Stimulated activated naive B cell treated with anti-CD40 and anti-IgM and Interleukin-4, amounts not matched to agents 10 μg/mL and 1 μg/mL and 100 μg/mL, for 72 hours (primary cell): ENCODE measurements around the gene ACSM2B.
"Not testable (repeated sequence)": the region's sequence is repeated elsewhere in the genome, so short reads cannot be mapped to it uniquely, and the experiment has no call there.

Experiments used
- ATAC-seq, 2 donors: fragments of 150-1000 bp; cut with Tn5 transposase; replicated peaks; 2 replicates each; pipeline ENCODE4 v1.10.0; 2021; ENCODE audit warnings: moderate library complexity in 1 of 2
- DNase-seq: peaks from one replicate; pipeline ENCODE4 v3.0.0; 2021
- H3K27ac Mint-ChIP-seq: one replicate; pipeline ENCODE4 v1.8.0; 2022; ENCODE audit warnings: mild to moderate bottlenecking, mixed read lengths
- H3K27me3 Mint-ChIP-seq, 2 donors: one replicate each; pipeline ENCODE4 v1.8.0; 2022; ENCODE audit warnings: mixed read lengths in 2 of 2
- H3K36me3 Mint-ChIP-seq, 2 donors: one replicate each; pipeline ENCODE4 v1.8.0; 2022; ENCODE audit warnings: mixed read lengths in 2 of 2, mild to moderate bottlenecking in 1 of 2
- H3K4me1 Mint-ChIP-seq, 2 donors: one replicate each; pipeline ENCODE4 v1.8.0; 2022; ENCODE audit warnings: mixed read lengths in 2 of 2, mild to moderate bottlenecking in 1 of 2
- H3K4me3 Mint-ChIP-seq, 2 donors: one replicate each; pipeline ENCODE4 v1.8.0; 2022; ENCODE audit warnings: mild to moderate bottlenecking in 2 of 2, mixed read lengths in 2 of 2, moderate library complexity in 1 of 2
- H3K9me3 Mint-ChIP-seq, 2 donors: one replicate each; pipeline ENCODE4 v1.8.0; 2022; ENCODE audit warnings: mixed read lengths in 2 of 2, mild to moderate bottlenecking in 1 of 2

Gene ACSM2B

GRCh38 chr16:20578091-20578490, 1.9 kb upstream of the ACSM2B start:
- not testable (repeated sequence) for H3K4me1 Mint-ChIP-seq, ATAC-seq

GRCh38 chr16:20569117-20569651, 7.0 kb downstream of the ACSM2B start:
- not testable (repeated sequence) for H3K36me3 Mint-ChIP-seq, H3K4me3 Mint-ChIP-seq, ATAC-seq, H3K27me3 Mint-ChIP-seq, H3K9me3 Mint-ChIP-seq, H3K4me1 Mint-ChIP-seq, H3K27ac Mint-ChIP-seq, DNase-seq

More at GRCh38 chr16:20578091-20578490, 1.9 kb upstream of the ACSM2B start:
- H3K36me3 Mint-ChIP-seq, H3K9me3 Mint-ChIP-seq, DNase-seq, H3K27ac Mint-ChIP-seq, H3K4me3 Mint-ChIP-seq, H3K27me3 Mint-ChIP-seq: not testable (repeated sequence)

- no peaks in the 10 kb centered on the region for H3K4me1 Mint-ChIP-seq
- H3K36me3 Mint-ChIP-seq: no peaks in the 10 kb centered on the region
- no peak for DNase-seq
- no peak overlapping the region for H3K4me3 Mint-ChIP-seq
- no peak overlapping the region for H3K27ac Mint-ChIP-seq
- no peaks in the 10 kb centered on the region for H3K27me3 Mint-ChIP-seq
- no peaks in the 10 kb centered on the region for H3K9me3 Mint-ChIP-seq
- ATAC-seq: no peak
These were observed 7.8 kb downstream of the ACSM2B start for GRCh38 chr16:20568404-20568803.

- ATAC-seq (no peak), DNase-seq (no peak)
- Mint-ChIP-seq H3K9me3 (peaks cover 4% of the 10 kb centered on the region in 2 donors), H3K4me3 (no peak overlapping the region), H3K27me3 (no peaks in the 10 kb centered on the region), H3K27ac (no peak overlapping the region), H3K36me3 (no peaks in the 10 kb centered on the region), H3K4me1 (no peaks in the 10 kb centered on the region)
These were observed 9.3 kb downstream of the ACSM2B start for GRCh38 chr16:20566864-20567263.

- H3K9me3 Mint-ChIP-seq, H3K27me3 Mint-ChIP-seq, ATAC-seq, H3K4me1 Mint-ChIP-seq, DNase-seq, H3K27ac Mint-ChIP-seq, H3K36me3 Mint-ChIP-seq, H3K4me3 Mint-ChIP-seq: not testable (repeated sequence)
These were observed 10.8 kb downstream of the ACSM2B start for GRCh38 chr16:20565334-20565733.

GRCh38 chr16:20564218-20564617, 11.9 kb downstream of the ACSM2B start:
- not testable (repeated sequence) for H3K27me3 Mint-ChIP-seq, H3K4me3 Mint-ChIP-seq, H3K27ac Mint-ChIP-seq, H3K36me3 Mint-ChIP-seq, ATAC-seq, H3K4me1 Mint-ChIP-seq, H3K9me3 Mint-ChIP-seq, DNase-seq

GRCh38 chr16:20555628-20556027, 20.5 kb downstream of the ACSM2B start:
- not testable (repeated sequence) for H3K4me1 Mint-ChIP-seq, H3K27ac Mint-ChIP-seq, DNase-seq, ATAC-seq, H3K36me3 Mint-ChIP-seq, H3K4me3 Mint-ChIP-seq
- Mint-ChIP-seq H3K9me3 (peaks cover 5 to 13% of the 10 kb centered on the region in 2 donors), H3K27me3 (peaks cover 12 to 22% of the 10 kb centered on the region in 2 donors)

GRCh38 chr16:20554689-20555088, 21.5 kb downstream of the ACSM2B start:
- H3K36me3 Mint-ChIP-seq, H3K27ac Mint-ChIP-seq, H3K4me1 Mint-ChIP-seq, DNase-seq, ATAC-seq, H3K4me3 Mint-ChIP-seq: not testable (repeated sequence)
- H3K9me3 Mint-ChIP-seq: peaks cover 5 to 10% of the 10 kb centered on the region in 2 donors
- H3K27me3 Mint-ChIP-seq: peaks cover 12 to 29% of the 10 kb centered on the region in 2 donors

- not testable (repeated sequence) for H3K4me3 Mint-ChIP-seq, H3K27ac Mint-ChIP-seq, H3K4me1 Mint-ChIP-seq, H3K36me3 Mint-ChIP-seq, ATAC-seq, DNase-seq
- Mint-ChIP-seq H3K9me3 (peaks cover 5 to 10% of the 10 kb centered on the region in 2 donors), H3K27me3 (peaks cover 17 to 29% of the 10 kb centered on the region in 2 donors)
These were observed 22.7 kb downstream of the ACSM2B start for GRCh38 chr16:20553493-20553892.

GRCh38 chr16:20546951-20547350, 29.2 kb downstream of the ACSM2B start:
- not testable (repeated sequence) for ATAC-seq, H3K36me3 Mint-ChIP-seq, H3K4me1 Mint-ChIP-seq, H3K9me3 Mint-ChIP-seq, H3K4me3 Mint-ChIP-seq, DNase-seq, H3K27ac Mint-ChIP-seq
- peaks cover 15 to 29% of the 10 kb centered on the region in 2 donors for H3K27me3 Mint-ChIP-seq

GRCh38 chr16:20546278-20546853, 29.8 kb downstream of the ACSM2B start:
- peaks cover 15 to 27% of the 10 kb centered on the region in 2 donors for H3K27me3 Mint-ChIP-seq
- not testable (repeated sequence) for H3K27ac Mint-ChIP-seq

GRCh38 chr16:20540603-20541316, 35.4 kb downstream of the ACSM2B start:
- H3K27ac Mint-ChIP-seq, H3K36me3 Mint-ChIP-seq: not testable (repeated sequence)

More at GRCh38 chr16:20546278-20546853, 29.8 kb downstream of the ACSM2B start:
- H3K36me3 Mint-ChIP-seq, H3K4me3 Mint-ChIP-seq, ATAC-seq, H3K4me1 Mint-ChIP-seq, H3K9me3 Mint-ChIP-seq, DNase-seq: not testable (repeated sequence)

GRCh38 chr16:20538687-20539086, 37.5 kb downstream of the ACSM2B start:
- H3K36me3 Mint-ChIP-seq: no peaks in the 10 kb centered on the region
- peaks cover 0 to 2% of the 10 kb centered on the region in 2 donors for H3K4me1 Mint-ChIP-seq
- DNase-seq (no peak), ATAC-seq (no peak)
- H3K4me3 Mint-ChIP-seq: no peak overlapping the region
- H3K27me3 Mint-ChIP-seq: peaks cover 14 to 17% of the 10 kb centered on the region in 2 donors
- H3K9me3 Mint-ChIP-seq: no peaks in the 10 kb centered on the region
- H3K27ac Mint-ChIP-seq: no peak overlapping the region

More at GRCh38 chr16:20540603-20541316, 35.4 kb downstream of the ACSM2B start:
- DNase-seq, H3K4me3 Mint-ChIP-seq, ATAC-seq, H3K9me3 Mint-ChIP-seq, H3K4me1 Mint-ChIP-seq: not testable (repeated sequence)
- H3K27me3 Mint-ChIP-seq: peaks cover 18 to 25% of the 10 kb centered on the region in 2 donors

GRCh38 chr16:20538181-20538580, 38.0 kb downstream of the ACSM2B start:
- Mint-ChIP-seq H3K27ac (no peak overlapping the region), H3K27me3 (peaks cover 9 to 17% of the 10 kb centered on the region in 2 donors), H3K4me1 (peaks cover 0 to 2% of the 10 kb centered on the region in 2 donors), H3K36me3 (no peaks in the 10 kb centered on the region), H3K9me3 (no peaks in the 10 kb centered on the region), H3K4me3 (no peak overlapping the region)
- DNase-seq: no peak
- ATAC-seq: no peak

GRCh38 chr16:20536669-20537068, 39.5 kb downstream of the ACSM2B start:
- not testable (repeated sequence) for H3K4me3 Mint-ChIP-seq, ATAC-seq, H3K9me3 Mint-ChIP-seq, H3K4me1 Mint-ChIP-seq, H3K27ac Mint-ChIP-seq, DNase-seq, H3K36me3 Mint-ChIP-seq
- peaks cover 8 to 17% of the 10 kb centered on the region in 2 donors for H3K27me3 Mint-ChIP-seq
